Activated CD8-positive, alpha-beta memory T cell treated with anti-CD3 and anti-CD28 coated beads, Interleukin-2, amount 10 ng/mL, durations not matched to agents 7 days and 5 days (primary cell): ENCODE data around the gene AGBL3. TPM values are rescaled to one million over a fixed set of nuclear protein-coding genes. Genes with fewer than 3 reads are reported as not detected.

Experiments
- ATAC-seq: fragments of 150-1000 bp; cut with Tn5 transposase; one replicate; pipeline ENCODE4 v1.10.0; 2021; ENCODE audit warnings: moderate library complexity
- CTCF ChIA-PET: fragments of 350-600 bp; sonication (Branson Sonifier 250); formaldehyde crosslinking; loops from one replicate; lab custom pipeline; 2021; ENCODE audit warnings: antibody characterized with exemption; lab: Charles Lee
- DNase-seq: peaks from one replicate; pipeline ENCODE4 v3.0.0-alpha.2; 2020
- H3K27ac Mint-ChIP-seq: one replicate; pipeline ENCODE4 v1.8.0; 2021; ENCODE audit warnings: mild to moderate bottlenecking, mixed read lengths
- H3K27me3 Mint-ChIP-seq: one replicate; pipeline ENCODE4 v1.8.0; 2021; ENCODE audit warnings: mixed read lengths
- H3K36me3 Mint-ChIP-seq: one replicate; pipeline ENCODE4 v1.8.0; 2021; ENCODE audit warnings: mild to moderate bottlenecking, mixed read lengths
- H3K4me1 Mint-ChIP-seq: one replicate; pipeline ENCODE4 v1.8.0; 2021; ENCODE audit warnings: mixed read lengths
- H3K4me3 Mint-ChIP-seq: one replicate; pipeline ENCODE4 v1.8.0; 2021; ENCODE audit warnings: mild to moderate bottlenecking, moderate library complexity, mixed read lengths
- H3K9me3 Mint-ChIP-seq: one replicate; pipeline ENCODE4 v1.8.0; 2022; ENCODE audit warnings: low read depth, mixed read lengths
- total RNA-seq, 2 experiments: library from RNA; stranded (reverse); gene quantifications; one replicate each; pipeline ENCODE4 v1.2.3, GENCODE V29; 2021

Gene AGBL3
- total RNA-seq, 2 experiments from 2014 or later, result 2.4 to 2.8 TPM

DNA sequence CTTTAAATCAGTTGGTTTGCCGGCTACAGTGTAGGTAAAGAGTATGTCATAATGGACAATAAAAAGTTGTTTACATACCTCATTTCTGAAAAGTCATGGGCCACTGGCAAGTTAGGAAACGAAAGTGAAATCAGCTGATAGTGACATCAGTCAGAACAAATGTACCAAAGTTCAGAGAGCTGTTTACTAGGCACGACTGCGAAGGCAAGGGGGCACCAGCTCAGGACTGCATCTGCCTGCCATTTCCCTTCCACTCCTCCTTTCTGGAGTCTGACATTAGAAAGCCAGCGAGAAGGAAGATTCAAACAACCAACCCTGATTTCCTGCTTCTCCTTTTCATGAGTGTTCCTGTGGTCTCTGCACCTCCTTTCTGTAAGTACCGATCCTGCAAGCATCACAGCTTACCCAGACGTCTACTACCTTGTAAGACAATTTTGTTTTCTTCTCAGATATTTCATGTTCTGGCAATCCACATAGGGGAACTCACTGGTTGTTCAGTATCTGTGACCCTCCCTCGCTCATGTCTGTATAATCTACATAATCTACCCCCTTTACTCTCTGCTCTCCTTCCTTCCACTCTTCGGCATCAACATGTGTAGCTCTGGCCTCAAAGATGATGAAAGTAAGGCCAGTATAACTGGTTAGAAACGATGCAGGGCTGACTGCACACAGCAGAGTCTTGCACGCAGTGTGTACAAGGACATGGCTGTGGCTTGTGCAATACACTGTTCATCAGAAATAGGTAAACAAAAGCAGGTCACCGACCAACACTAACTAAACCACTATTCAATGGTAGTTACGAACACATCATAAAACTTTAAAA is 161.8 kb downstream of the AGBL3 start, which contains the start of gene TMEM140:
Gene TMEM140 (plus strand): TSS at position 174 of the 823 bp plus-strand sequence. CDS start 16,370 bp downstream, outside the sequence.
- CTCF ChIA-PET, result interaction anchor here (0.7 to 3.7 kb wide), 9 partner anchors 10 to 162 kb away, joined by 3 to 39 read pairs (median 4); partner anchors contain the start of genes AGBL3, CYREN and WDR91
- Mint-ChIP-seq H3K4me1 (peaks cover 50% of the 10 kb centered on the region), H3K9me3 (no peaks in the 10 kb centered on the region), H3K4me3 (peak within 1 kb of the TSS; percentile 95), H3K27me3 (no peaks in the 10 kb centered on the region), H3K27ac (peak within 1 kb of the TSS; percentile 96), H3K36me3 (peaks cover 37% of the 10 kb centered on the region)
- peak; percentile 80 for DNase-seq
- ATAC-seq, result peak; percentile 88

GRCh38 chr7:135150072-135150782 is 163.9 kb downstream of the AGBL3 start:
- CTCF ChIA-PET, result interaction anchor here (1.1 to 3.7 kb wide), 4 partner anchors 8 to 164 kb away, joined by 6 to 39 read pairs (median 13); partner anchors contain the start of genes AGBL3 and CYREN
- peaks cover 14% of the 10 kb centered on the region for H3K9me3 Mint-ChIP-seq
- ATAC-seq (no peak), DNase-seq (no peak)
- H3K27ac Mint-ChIP-seq, result peak overlapping the region; percentile 63
- no peaks in the 10 kb centered on the region for H3K27me3 Mint-ChIP-seq
- H3K36me3 Mint-ChIP-seq, result peaks cover 57% of the 10 kb centered on the region
- H3K4me1 Mint-ChIP-seq, result peaks cover 60% of the 10 kb centered on the region
- peak overlapping the region; percentile 95 for H3K4me3 Mint-ChIP-seq

- CTCF ChIA-PET, result interaction anchor here (1.5 to 2.2 kb wide), 2 partner anchors 15 to 18 kb away, joined by 4 to 10 read pairs; no protein-coding TSS in a partner anchor
- peaks cover 66% of the 10 kb centered on the region for H3K36me3 Mint-ChIP-seq
Observed at GRCh38 chr7:135151132-135151531, 164.8 kb downstream of the AGBL3 start.

GRCh38 chr7:135151533-135151932 is 165.2 kb downstream of the AGBL3 start:
- CTCF ChIA-PET, result interaction anchor here (1.5 to 2.2 kb wide), 2 partner anchors 14 to 18 kb away, joined by 4 to 10 read pairs; no protein-coding TSS in a partner anchor
- Mint-ChIP-seq H3K27ac (peak overlapping the region; percentile 38), H3K4me3 (no peak overlapping the region), H3K4me1 (peaks cover 52% of the 10 kb centered on the region), H3K27me3 (no peaks in the 10 kb centered on the region), H3K36me3 (peaks cover 69% of the 10 kb centered on the region), H3K9me3 (peaks cover 24% of the 10 kb centered on the region)
- no peak for DNase-seq
- no peak for ATAC-seq

More at GRCh38 chr7:135151132-135151531, 164.8 kb downstream of the AGBL3 start:
- peak overlapping the region; percentile 95 for H3K4me3 Mint-ChIP-seq
- no peaks in the 10 kb centered on the region for H3K27me3 Mint-ChIP-seq
- peaks cover 54% of the 10 kb centered on the region for H3K4me1 Mint-ChIP-seq
- peaks cover 21% of the 10 kb centered on the region for H3K9me3 Mint-ChIP-seq
- ATAC-seq (no peak), DNase-seq (no peak)
- peak overlapping the region; percentile 38 for H3K27ac Mint-ChIP-seq

DNA sequence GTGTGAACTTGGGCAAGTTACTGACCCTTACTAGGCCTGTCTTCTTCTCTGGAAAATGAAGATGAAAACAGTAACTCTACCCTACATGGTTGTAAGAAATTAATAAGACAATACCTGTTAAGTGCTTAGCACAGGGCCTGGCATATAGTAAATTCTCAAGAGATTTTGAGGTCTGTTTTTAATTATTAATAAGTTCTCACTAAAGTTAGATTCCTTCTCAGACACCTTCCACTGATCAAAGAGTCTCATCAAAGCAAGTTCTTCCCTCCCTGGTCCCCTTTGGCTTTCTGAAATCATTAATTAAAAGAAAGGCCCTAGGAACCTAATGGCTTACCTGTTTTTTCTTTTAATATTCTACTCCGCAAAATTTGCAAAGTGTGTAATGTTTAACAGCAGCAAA is 166.1 kb downstream of the AGBL3 start:
- DNase-seq (no peak), ATAC-seq (no peak)
- peaks cover 49% of the 10 kb centered on the region for H3K4me1 Mint-ChIP-seq
- H3K27ac Mint-ChIP-seq, result no peak overlapping the region
- peaks cover 78% of the 10 kb centered on the region for H3K36me3 Mint-ChIP-seq
- H3K27me3 Mint-ChIP-seq, result no peaks in the 10 kb centered on the region
- H3K4me3 Mint-ChIP-seq, result no peak overlapping the region
- CTCF ChIA-PET, result no interaction called here
- peaks cover 28% of the 10 kb centered on the region for H3K9me3 Mint-ChIP-seq

DNA sequence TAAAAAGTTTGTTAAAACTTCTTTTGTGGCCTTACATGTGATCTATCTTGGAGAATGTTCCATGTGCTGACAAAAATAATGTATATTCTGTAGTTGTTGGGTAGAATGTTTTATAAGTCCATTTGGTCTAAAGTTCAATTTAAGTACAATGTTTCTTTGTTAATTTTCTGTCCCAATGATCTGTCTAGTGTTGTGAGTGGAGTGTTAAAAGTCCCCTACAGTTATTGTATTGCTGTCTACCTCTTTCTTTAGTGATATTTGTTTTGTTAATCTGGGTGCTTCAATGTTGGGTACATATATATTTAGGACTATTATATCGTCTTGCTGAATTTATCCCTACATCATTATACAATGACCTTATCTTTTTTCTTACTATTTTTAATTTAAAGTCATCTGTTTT is 168.4 kb downstream of the AGBL3 start:
- Mint-ChIP-seq H3K4me3 (no peak overlapping the region), H3K4me1 (peaks cover 53% of the 10 kb centered on the region), H3K36me3 (peaks cover 93% of the 10 kb centered on the region), H3K27me3 (no peaks in the 10 kb centered on the region), H3K27ac (no peak overlapping the region), H3K9me3 (peaks cover 28% of the 10 kb centered on the region)
- ATAC-seq (no peak), DNase-seq (no peak)
- CTCF ChIA-PET, result interaction anchor here (1.7 kb wide), 1 partner anchor 14 kb away, joined by 4 read pairs; no protein-coding TSS in a partner anchor

GRCh38 chr7:135156290-135156689 is 170.0 kb downstream of the AGBL3 start:
- no peaks in the 10 kb centered on the region for H3K27me3 Mint-ChIP-seq
- H3K4me1 Mint-ChIP-seq, result peaks cover 52% of the 10 kb centered on the region
- DNase-seq, result no peak
- H3K36me3 Mint-ChIP-seq, result peaks cover 96% of the 10 kb centered on the region
- H3K4me3 Mint-ChIP-seq, result no peak overlapping the region
- H3K27ac Mint-ChIP-seq, result no peak overlapping the region
- CTCF ChIA-PET, result interaction anchor here (1.5 to 6.4 kb wide), 3 partner anchors 8 to 170 kb away, joined by 4 to 32 read pairs (median 16); partner anchors contain the start of genes AGBL3, CYREN and TMEM140
- H3K9me3 Mint-ChIP-seq, result peaks cover 33% of the 10 kb centered on the region
- no peak for ATAC-seq

DNA sequence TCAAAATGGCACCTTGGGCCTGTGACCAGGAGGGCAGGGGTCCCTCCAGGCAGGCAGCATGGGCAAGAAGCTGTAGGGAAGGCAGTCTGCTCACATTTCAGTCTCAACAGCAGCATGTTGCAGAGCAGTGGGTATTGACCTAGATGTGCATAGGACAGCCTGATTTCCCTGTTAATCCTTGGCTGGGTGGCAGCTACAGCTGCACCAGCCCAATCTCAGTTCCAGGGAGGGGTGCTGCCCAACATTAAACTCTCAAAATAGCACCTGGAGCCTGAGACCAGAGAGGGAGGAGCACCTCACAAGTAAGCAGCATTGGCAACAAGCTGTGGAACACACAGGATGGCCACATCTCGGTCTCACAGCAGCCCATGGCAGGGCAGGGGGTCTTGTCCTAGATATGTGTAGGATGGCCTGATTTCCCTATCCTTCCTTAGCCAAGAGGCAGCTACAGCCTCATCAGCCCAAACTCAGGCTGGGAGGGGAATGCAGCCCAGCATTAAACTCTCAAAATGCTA is 171.9 kb downstream of the AGBL3 start:
- Mint-ChIP-seq H3K27me3 (no peaks in the 10 kb centered on the region), H3K27ac (no peak overlapping the region), H3K9me3 (peaks cover 36% of the 10 kb centered on the region), H3K36me3 (peaks cover 95% of the 10 kb centered on the region), H3K4me1 (peaks cover 43% of the 10 kb centered on the region), H3K4me3 (no peak overlapping the region)
- CTCF ChIA-PET, result interaction anchor here (1.8 to 6.4 kb wide), 3 partner anchors 9 to 12 kb away, joined by 4 to 32 read pairs (median 16); partner anchors contain the start of genes CYREN and TMEM140
- ATAC-seq (no peak), DNase-seq (no peak)

DNA sequence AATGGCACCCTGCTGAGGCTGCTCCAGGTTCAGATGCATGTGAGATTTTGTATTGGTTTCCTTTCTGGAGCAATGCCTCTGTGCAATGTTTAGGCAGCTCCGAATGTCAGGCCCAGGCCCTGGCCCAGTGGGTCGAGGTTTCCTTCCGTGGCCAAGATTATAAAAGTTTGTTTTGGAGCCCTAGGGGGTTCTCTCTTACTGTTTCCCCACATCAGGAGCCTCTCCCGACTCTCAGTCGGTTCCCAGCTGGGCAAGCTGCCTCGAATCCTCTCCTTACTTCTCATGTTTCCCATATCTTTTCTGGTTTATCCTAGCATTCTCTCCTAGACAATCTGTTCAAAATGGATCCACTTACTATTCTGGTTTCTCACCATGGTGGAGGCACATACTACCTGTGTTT is 172.6 kb downstream of the AGBL3 start:
- Mint-ChIP-seq H3K9me3 (peaks cover 35% of the 10 kb centered on the region), H3K36me3 (peaks cover 91% of the 10 kb centered on the region)
- ATAC-seq, result no peak

GRCh38 chr7:135159359-135160085 is 173.2 kb downstream of the AGBL3 start:
- Mint-ChIP-seq H3K27me3 (no peaks in the 10 kb centered on the region), H3K4me1 (peaks cover 33% of the 10 kb centered on the region), H3K36me3 (peaks cover 91% of the 10 kb centered on the region), H3K27ac (peak overlapping the region; percentile 88), H3K4me3 (no peak overlapping the region), H3K9me3 (peaks cover 29% of the 10 kb centered on the region)
- DNase-seq (no peak), ATAC-seq (peak; percentile 34)
- CTCF ChIA-PET, result interaction anchor here (0.7 to 6.4 kb wide), 4 partner anchors 10 to 173 kb away, joined by 3 to 32 read pairs (median 12); partner anchors contain the start of genes AGBL3, CYREN and TMEM140

More for the DNA sequence above, 172.6 kb downstream of the AGBL3 start:
- Mint-ChIP-seq H3K27me3 (no peaks in the 10 kb centered on the region), H3K27ac (no peak overlapping the region), H3K4me1 (peaks cover 39% of the 10 kb centered on the region), H3K4me3 (no peak overlapping the region)
- no peak for DNase-seq
- CTCF ChIA-PET, result interaction anchor here (2.1 to 6.4 kb wide), 3 partner anchors 10 to 172 kb away, joined by 7 to 32 read pairs (median 16); partner anchors contain the start of genes AGBL3, CYREN and TMEM140

GRCh38 chr7:135160098-135160857 is 174.0 kb downstream of the AGBL3 start:
- ATAC-seq (peak; percentile 60), DNase-seq (no peak)
- H3K27me3 Mint-ChIP-seq, result no peaks in the 10 kb centered on the region
- peaks cover 31% of the 10 kb centered on the region for H3K4me1 Mint-ChIP-seq
- H3K4me3 Mint-ChIP-seq, result peak overlapping the region; percentile 33
- H3K36me3 Mint-ChIP-seq, result peaks cover 89% of the 10 kb centered on the region
- peaks cover 22% of the 10 kb centered on the region for H3K9me3 Mint-ChIP-seq
- H3K27ac Mint-ChIP-seq, result peak overlapping the region; percentile 88
- CTCF ChIA-PET, result interaction anchor here (0.7 to 6.4 kb wide), 4 partner anchors 10 to 174 kb away, joined by 3 to 32 read pairs (median 5); partner anchors contain the start of genes AGBL3, CYREN and TMEM140
